ENCODE results near the gene FSTL4. TPM values are rescaled to one million over a fixed set of nuclear protein-coding genes. Genes with fewer than 3 reads are reported as not detected.

The FSTL4 gene
- polyA plus RNA-seq, 1 donor from 2014 or later, result not detected

DNA sequence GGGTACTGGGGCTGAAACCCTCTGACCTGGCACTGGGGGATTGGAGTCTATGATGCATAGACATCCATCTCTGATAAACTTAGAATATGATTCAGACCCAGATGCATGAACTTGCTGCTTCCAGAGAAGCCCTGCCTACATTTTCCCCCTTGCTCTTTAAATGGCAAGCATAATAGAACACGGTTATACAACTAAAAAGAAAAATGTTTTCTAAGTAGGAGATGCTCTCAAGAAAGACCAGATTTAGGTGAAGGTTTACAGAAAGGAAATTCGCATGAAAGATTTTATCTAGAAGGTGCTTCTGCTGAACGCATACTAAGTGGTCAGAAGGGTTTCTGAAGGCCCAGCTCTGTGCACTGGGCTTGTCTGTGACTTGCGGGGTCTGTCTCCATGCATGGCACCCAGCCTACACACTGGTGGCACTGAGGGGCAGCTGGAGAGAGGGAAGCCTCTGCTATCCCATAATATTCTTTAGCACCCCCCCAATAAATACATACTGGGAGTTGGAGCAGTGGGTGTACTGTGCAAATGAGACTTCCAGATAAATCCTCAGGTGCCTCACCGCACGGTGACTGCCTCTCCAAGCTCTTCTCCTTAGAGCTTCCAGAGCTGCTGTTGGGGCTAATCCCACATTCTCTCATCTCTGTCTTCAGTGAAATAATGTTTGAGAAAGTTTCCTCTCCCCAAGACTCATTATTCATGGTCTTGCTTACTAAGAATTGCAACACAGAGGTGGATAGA is 114.6 kb downstream of the FSTL4 start:
- Mint-ChIP-seq H3K27ac (peak overlapping the region in 1 of 3 donors; percentile 39), H3K27me3 (peaks cover 16% of the 10 kb centered on the region), H3K9me3 (no peaks in the 10 kb centered on the region), H3K36me3 (no peaks in the 10 kb centered on the region), H3K4me1 (no peaks in the 10 kb centered on the region), H3K4me3 (no peak overlapping the region)

GRCh38 chr5:133496631-133497030 is 115.7 kb downstream of the FSTL4 start:
- Mint-ChIP-seq H3K4me1 (no peaks in the 10 kb centered on the region), H3K9me3 (no peaks in the 10 kb centered on the region), H3K27me3 (peaks cover 16% of the 10 kb centered on the region), H3K27ac (no peak overlapping the region), H3K4me3 (no peak overlapping the region), H3K36me3 (no peaks in the 10 kb centered on the region)

- H3K9me3 Mint-ChIP-seq, result peaks cover 2 to 7% (median 3%) of the 10 kb centered on the region in 3 donors
- no peak overlapping the region for H3K4me3 Mint-ChIP-seq
- H3K36me3 Mint-ChIP-seq, result no peaks in the 10 kb centered on the region
- H3K27me3 Mint-ChIP-seq, result peaks cover 16% of the 10 kb centered on the region
- H3K4me1 Mint-ChIP-seq, result no peaks in the 10 kb centered on the region
- no peak overlapping the region for H3K27ac Mint-ChIP-seq
Observed at GRCh38 chr5:133494923-133495246, 117.5 kb downstream of the FSTL4 start.

GRCh38 chr5:133494232-133494922 is 118.0 kb downstream of the FSTL4 start:
- Mint-ChIP-seq H3K27ac (no peak overlapping the region), H3K9me3 (peaks cover 2 to 7% (median 3%) of the 10 kb centered on the region in 3 donors), H3K4me3 (no peak overlapping the region), H3K27me3 (peaks cover 16% of the 10 kb centered on the region), H3K36me3 (no peaks in the 10 kb centered on the region), H3K4me1 (no peaks in the 10 kb centered on the region)

- H3K27ac Mint-ChIP-seq, result peak overlapping the region in 1 of 3 donors; percentile 40
- no peak overlapping the region for H3K4me3 Mint-ChIP-seq
- H3K27me3 Mint-ChIP-seq, result peaks cover 4% of the 10 kb centered on the region
- peaks cover 2 to 7% (median 3%) of the 10 kb centered on the region in 3 donors for H3K9me3 Mint-ChIP-seq
- H3K4me1 Mint-ChIP-seq, result no peaks in the 10 kb centered on the region
- no peaks in the 10 kb centered on the region for H3K36me3 Mint-ChIP-seq
Observed at GRCh38 chr5:133489632-133490031, 122.7 kb downstream of the FSTL4 start.

DNA sequence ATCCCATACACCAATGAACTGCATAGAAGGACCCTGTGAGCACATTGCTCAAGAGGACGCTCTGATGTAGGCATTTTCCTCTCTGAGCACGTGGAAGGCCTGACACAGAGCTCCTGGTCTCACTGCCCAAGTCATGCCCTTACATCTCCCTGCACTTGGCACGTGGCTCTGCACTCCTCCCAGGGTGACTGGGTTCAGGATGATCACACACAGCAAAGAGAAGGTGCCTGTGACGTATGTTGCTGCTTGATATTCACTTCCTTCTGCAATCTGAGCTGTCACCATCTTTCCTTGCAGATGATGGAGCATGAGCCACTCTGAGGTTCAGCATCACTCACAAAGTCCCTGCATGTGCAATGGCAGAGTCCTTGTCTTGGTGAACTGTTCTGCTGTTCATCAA is 125.2 kb downstream of the FSTL4 start:
- Mint-ChIP-seq H3K4me1 (no peaks in the 10 kb centered on the region), H3K36me3 (no peaks in the 10 kb centered on the region), H3K4me3 (no peak overlapping the region), H3K9me3 (peaks cover 2 to 7% (median 3%) of the 10 kb centered on the region in 3 donors), H3K27me3 (peaks cover 4% of the 10 kb centered on the region), H3K27ac (no peak overlapping the region)

DNA sequence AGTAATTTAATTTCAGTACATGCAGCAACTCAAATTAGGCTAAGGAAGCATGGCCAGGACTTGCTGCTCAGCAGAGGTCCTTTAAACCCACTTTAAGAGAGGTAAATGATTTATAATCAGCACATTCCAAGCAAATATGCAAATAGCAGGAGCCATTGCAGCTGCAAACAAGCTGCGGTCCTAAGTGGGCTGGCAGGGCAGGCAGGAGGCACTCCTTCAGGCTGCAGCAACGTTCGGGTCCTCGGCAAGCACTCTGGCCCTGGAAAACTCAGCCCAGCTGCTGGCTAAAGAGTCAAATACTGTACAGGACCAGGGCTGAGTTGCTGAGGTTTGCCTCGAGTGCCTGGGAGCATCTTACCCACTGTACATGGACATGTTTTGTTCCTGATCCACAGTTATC is 126.9 kb downstream of the FSTL4 start:
- no peaks in the 10 kb centered on the region for H3K36me3 Mint-ChIP-seq
- H3K27me3 Mint-ChIP-seq, result peaks cover 4% of the 10 kb centered on the region
- no peak overlapping the region for H3K27ac Mint-ChIP-seq
- H3K4me1 Mint-ChIP-seq, result no peaks in the 10 kb centered on the region
- H3K9me3 Mint-ChIP-seq, result peaks cover 0 to 4% (median 0%) of the 10 kb centered on the region in 3 donors
- no peak overlapping the region for H3K4me3 Mint-ChIP-seq

- no peaks in the 10 kb centered on the region for H3K4me1 Mint-ChIP-seq
- H3K27ac Mint-ChIP-seq, result peak overlapping the region in 1 of 3 donors; percentile 77
- H3K4me3 Mint-ChIP-seq, result peak overlapping the region in 1 of 4 donors; percentile 28
- H3K36me3 Mint-ChIP-seq, result no peaks in the 10 kb centered on the region
- no peaks in the 10 kb centered on the region for H3K9me3 Mint-ChIP-seq
- peaks cover 5% of the 10 kb centered on the region for H3K27me3 Mint-ChIP-seq
Observed at GRCh38 chr5:133483406-133484090, 128.8 kb downstream of the FSTL4 start.

DNA sequence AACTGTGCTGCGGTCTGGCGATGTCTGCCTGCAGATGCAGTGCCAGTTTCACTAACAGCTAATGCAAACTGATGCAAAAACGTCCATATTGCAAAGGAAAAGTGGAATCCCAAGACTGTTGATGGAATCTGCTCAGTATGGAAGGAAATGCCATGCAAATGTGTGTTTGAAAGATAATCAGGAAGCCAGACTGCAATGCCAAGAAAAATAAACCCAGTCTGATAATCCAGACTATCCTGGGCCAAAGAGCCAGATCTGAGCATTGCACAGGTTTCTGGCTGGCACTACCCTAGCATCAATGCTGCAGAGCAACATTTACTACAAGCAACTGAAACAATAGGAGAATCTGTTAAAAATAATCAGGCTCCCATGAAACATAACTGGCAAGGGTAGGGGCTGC is 130.3 kb downstream of the FSTL4 start:
- H3K4me1 Mint-ChIP-seq, result no peaks in the 10 kb centered on the region
- H3K4me3 Mint-ChIP-seq, result no peak overlapping the region
- H3K27me3 Mint-ChIP-seq, result peaks cover 8% of the 10 kb centered on the region

DNA sequence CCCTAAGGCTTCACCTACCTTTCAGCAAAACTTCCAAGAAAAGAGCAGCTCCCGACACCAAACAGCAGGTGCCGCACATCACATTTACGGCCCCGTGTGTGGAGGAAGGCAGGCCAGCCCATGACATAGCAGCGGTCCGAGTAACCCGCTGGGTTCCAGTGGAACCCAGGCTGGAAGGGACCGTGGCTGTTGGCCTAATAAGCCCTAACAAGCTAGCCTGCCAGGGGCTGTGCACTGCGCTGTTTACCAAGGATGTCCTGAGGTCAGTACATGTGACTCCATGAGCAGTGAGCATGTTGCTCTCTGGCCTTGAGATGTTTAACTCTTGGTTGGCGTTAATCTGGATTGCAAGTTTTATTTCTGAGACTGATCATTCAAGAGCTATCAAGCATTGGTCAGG is 131.5 kb downstream of the FSTL4 start:
- no peaks in the 10 kb centered on the region for H3K9me3 Mint-ChIP-seq
- H3K4me1 Mint-ChIP-seq, result no peaks in the 10 kb centered on the region
- no peak overlapping the region for H3K27ac Mint-ChIP-seq
- H3K4me3 Mint-ChIP-seq, result no peak overlapping the region
- peaks cover 5% of the 10 kb centered on the region for H3K27me3 Mint-ChIP-seq
- H3K36me3 Mint-ChIP-seq, result no peaks in the 10 kb centered on the region

More for the DNA sequence above, 130.3 kb downstream of the FSTL4 start:
- Mint-ChIP-seq H3K9me3 (no peaks in the 10 kb centered on the region), H3K36me3 (no peaks in the 10 kb centered on the region), H3K27ac (no peak overlapping the region)

DNA sequence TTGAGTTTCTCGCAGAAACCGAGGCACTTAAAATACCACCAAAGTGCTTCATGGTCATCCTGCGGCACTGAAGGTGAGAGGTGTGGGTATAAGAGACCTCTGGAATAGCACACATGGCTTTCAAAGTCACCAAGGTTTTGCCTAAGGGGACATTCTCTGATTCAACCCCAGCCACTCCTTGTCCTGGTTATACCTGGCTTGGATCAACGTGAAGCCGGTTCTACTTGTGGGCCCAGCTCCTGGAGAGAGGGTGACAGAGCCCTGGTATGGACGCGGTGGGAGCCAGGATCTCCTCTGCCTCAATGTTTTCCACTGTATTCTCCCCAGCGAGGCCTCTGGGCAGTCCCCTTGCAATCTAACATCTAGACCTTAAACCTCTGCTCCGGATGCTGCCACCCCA is 132.0 kb downstream of the FSTL4 start:
- H3K36me3 Mint-ChIP-seq, result no peaks in the 10 kb centered on the region
- H3K9me3 Mint-ChIP-seq, result no peaks in the 10 kb centered on the region
- H3K27me3 Mint-ChIP-seq, result peaks cover 10% of the 10 kb centered on the region
- no peaks in the 10 kb centered on the region for H3K4me1 Mint-ChIP-seq
- H3K27ac Mint-ChIP-seq, result no peak overlapping the region
- no peak overlapping the region for H3K4me3 Mint-ChIP-seq

DNA sequence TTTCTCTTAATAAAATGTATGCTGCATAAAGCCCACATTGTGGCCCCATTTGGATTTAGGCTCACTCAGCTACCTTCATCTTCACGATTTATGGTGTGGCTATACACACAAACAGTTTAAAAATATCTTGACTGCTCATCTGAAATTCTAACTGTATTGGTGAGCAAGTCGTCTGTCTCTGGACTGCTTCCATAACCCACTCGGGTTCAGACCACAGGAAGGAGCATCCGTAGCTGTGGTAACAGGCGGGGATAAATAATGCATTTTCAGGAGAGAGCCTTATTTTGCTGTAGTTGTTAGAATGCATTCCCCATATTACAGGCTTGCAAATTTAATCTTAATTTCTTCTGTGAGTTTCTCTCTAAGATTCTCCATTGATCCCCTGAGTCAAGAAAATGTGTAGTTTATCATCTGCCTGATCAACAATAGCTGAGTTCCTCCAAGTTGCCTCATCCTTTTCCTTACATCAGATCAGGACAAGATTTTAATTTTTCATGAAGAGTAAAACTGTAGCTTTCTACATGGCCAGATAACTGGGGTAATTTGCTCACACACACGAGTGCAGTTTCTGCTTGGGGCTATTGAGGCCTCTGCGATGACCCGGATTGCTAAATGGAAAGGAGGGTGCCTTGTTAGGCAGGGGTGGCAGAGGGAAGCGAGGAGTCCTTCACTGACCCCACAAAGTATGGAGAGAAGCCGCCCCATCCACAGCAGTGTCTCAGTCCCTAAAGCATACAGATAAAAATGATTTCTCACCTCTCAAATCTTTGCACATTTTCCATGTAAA is 133.9 kb downstream of the FSTL4 start:
- Mint-ChIP-seq H3K27me3 (peaks cover 20% of the 10 kb centered on the region), H3K36me3 (no peaks in the 10 kb centered on the region), H3K4me1 (no peaks in the 10 kb centered on the region), H3K27ac (no peak overlapping the region), H3K4me3 (no peak overlapping the region), H3K9me3 (no peaks in the 10 kb centered on the region)

GRCh38 chr5:133475986-133476385 is 136.4 kb downstream of the FSTL4 start:
- Mint-ChIP-seq H3K9me3 (peaks cover 0 to 2% (median 0%) of the 10 kb centered on the region in 3 donors), H3K4me1 (no peaks in the 10 kb centered on the region), H3K27me3 (peaks cover 24% of the 10 kb centered on the region), H3K4me3 (no peak overlapping the region), H3K27ac (no peak overlapping the region), H3K36me3 (no peaks in the 10 kb centered on the region)

DNA sequence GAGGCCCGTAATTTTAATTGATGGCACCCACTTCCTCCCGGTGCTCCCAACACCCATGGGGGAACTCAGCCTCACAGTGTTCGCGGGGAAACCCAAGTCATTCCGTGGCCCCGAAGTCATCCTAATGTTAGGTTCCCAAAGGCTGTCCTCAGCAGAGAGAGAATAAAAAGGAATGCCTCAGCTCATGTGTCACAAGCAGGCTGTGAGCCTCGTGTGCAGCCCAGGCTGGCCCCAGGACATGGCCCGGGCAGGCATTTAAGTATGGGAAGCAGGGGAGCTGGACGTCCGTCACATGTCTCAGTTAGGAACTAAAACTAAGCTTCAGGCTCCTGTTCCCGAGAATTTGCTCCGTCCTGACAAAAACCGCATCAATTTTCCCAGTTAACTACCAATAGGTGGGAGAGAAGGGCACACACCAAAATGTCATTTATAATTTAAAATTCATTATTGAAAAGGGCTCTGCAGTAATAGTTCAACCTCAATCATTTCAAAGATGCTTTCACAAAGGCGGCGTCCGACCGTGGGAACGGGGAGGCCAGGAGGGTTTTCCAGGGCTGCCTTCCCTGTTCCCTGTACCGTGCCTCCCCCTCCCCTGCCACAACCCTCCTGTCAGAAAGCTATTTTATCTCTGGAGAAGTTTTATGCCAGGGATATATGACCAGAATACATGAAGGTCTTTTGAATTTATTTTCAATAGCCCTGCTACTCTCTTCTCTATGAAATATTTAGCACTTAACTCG is 137.3 kb downstream of the FSTL4 start:
- Mint-ChIP-seq H3K27me3 (peaks cover 24% of the 10 kb centered on the region), H3K27ac (no peak overlapping the region), H3K36me3 (no peaks in the 10 kb centered on the region), H3K4me3 (no peak overlapping the region), H3K9me3 (peaks cover 0 to 2% (median 0%) of the 10 kb centered on the region in 3 donors), H3K4me1 (no peaks in the 10 kb centered on the region)
